ENCODE data around the gene TUBB2B.

GRCh38 chr6:3206339-3207015, 21.0 kb downstream of the TUBB2B start:
- TF ChIP-seq GATA3 (IDR thresholded peaks at IDR 0.05; ENCODE audit: low read depth, low read length) (no peak), GATA2 (IDR thresholded peaks at IDR 0.05; ENCODE audit: low read depth, low read length) (no peak)
